NCI-H146 treated with DMSO at 0.1 percent for 48 hours (cell line): ENCODE results near the gene LAX1.
"Not testable (repeated sequence)": the region's sequence is repeated elsewhere in the genome, so short reads cannot be mapped to it uniquely, and the experiment has no call there.

Experiments
- DNase-seq: peaks from one replicate; lab custom pipeline; 2025; ENCODE audit not compliant: unreplicated experiment; lab: John Stamatoyannopoulos, UW

Gene LAX1

GRCh38 chr1:203765029-203765837, at the start of gene LAX1:
Gene LAX1, plus strand, starts transcription at chr1:203765183. Its CDS starts 383 bp downstream, at chr1:203765566.
- DNase-seq: no peak

GRCh38 chr1:203717120-203717519, 47.9 kb upstream of the LAX1 start:
- DNase-seq: no peak

DNA sequence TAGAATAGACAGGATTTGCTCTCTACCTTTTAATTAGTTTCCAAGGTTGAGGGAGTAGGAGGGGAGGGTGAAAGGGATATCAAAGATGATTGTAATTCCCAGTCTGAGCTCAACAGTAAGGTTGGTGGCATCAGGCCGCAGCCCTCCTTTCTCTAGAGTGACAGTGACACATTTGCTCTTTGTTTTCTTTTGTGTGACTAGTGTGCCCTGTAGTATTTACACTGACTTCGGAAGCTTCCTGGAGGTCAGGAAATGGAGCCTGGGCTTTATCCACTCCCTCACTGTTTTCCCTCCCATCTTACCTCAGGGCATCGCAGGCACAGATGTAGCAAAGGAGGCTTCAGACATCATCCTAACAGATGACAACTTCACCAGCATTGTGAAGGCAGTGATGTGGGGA, 44.7 kb upstream of the LAX1 start:
- peak; percentile 8 for DNase-seq

DNA sequence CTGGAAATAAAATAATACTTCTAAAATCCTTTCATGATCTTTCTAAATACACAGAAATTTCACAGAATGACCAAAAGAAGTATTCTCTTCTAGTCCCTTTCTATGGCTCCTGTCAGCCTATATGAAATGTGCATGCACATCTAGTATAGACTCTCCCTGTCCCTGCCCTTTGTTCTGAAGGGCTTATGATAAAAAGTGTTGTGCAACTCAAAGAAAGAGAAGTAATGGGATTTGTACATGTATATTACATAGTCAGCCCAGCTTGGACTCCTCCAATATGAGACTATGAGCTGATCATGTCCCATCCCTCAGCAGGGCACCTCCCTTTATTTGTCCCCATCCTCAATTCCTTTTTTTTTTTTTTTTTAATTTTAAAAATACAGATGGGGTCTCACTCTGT, 42.1 kb upstream of the LAX1 start:
- DNase-seq: no peak

DNA sequence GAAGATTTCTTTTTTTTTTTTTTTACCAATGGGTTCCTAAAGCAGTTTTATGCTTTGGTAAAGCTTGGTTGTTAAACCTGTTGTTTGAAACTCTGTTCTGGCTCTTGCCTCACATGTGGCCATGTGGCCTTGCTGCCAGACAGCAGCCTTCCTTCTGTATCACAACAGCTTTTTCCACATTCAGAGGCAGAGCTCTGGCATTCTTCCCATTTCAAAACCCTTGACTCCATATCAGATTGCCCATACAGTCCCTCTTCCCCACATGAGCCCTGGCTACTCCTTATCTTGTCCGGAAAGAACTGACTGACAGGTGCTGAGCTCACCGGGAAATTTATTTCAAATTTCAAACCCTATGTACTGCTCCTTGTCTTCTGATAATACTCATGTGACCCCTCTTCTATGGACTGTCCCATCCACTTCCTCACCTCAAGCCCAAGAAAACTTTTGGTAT, 38.5 kb upstream of the LAX1 start:
- no peak for DNase-seq

DNA sequence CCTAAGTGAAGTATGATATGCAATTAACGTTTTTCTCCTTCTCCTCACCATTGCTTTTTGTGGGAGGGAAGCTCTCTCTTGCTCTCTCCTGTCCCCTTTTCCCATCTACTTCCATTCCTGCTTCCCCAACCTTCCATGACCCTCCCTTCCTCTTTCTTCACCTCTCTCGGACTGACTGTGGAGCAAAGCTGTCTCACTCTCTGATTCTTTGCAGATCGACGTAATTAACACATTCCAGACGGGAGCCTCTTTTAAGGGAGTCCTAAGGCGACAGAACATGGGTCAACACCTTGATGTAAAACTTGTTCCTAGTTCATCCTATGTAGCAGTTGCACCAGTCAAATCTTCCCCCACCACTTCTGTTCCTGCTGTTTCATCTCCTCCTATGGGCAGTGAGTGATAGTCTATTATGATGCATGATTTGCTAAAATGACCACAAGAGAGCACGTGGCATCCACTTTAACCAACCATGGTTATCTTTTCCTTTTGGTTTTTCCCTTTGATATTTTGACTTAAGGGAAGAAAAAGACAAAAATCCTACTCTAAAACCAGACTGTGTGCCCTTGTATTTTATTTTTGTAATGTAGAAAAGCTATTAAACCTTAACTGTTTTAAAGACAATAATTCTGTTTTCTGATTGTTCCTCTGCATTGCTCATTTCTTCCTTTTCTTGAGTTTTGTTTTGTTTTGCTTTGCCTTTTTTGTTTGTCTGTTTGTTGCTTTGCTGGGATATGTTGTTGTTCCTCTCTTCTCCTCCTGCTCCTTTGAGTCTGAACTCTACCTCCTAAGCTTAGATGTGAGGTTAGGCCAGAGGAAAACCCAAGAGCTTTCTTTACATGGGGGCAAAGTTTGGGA, 31.7 kb upstream of the LAX1 start:
- no peak for DNase-seq

DNA sequence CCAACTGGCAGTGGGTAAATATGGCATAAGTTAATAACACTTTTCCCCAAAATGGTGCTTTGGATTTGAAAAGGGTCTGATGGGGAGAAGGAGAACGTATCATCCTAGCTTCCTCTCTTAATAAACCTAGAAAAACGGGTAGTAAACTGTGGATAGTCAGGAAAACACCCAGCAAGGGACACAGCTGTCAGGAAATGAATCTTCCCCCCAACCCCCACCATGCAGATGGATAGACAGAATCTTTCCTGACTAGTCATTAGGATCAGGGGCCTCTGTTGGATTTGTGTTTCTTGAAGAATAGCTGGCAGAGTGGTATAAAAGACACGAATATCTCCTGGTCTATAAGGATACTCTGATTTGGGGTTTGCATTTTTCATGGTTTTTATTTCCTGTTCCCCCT, 22.5 kb upstream of the LAX1 start:
- no peak for DNase-seq

DNA sequence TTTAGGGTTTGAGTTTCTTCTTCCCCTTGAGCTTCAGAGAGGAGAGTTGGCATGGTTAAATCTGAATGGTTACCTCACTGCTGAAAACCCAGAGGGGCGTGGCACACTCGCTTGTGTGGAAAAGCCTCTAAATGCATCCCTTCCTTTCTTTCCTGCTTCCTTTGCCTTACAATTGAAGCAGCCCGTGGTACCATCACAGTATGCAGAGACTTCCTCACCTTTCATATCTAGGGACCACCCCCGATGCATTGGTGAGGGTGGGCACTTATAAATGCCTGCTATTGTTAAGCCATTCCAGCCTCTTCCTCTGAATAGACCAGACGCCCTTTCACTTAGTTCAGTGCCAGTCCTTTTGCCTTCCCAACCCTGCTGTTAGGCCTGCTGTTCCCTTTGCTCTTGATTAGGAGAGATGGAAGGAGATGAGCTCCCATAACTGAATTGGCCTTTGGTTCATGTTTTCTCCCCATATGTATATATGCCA, 21.9 kb upstream of the LAX1 start:
- DNase-seq: no peak

GRCh38 chr1:203744075-203744972, 20.7 kb upstream of the LAX1 start:
- no peak for DNase-seq

- no peak for DNase-seq
Observed at GRCh38 chr1:203746281-203746680, 18.7 kb upstream of the LAX1 start.

GRCh38 chr1:203751051-203751450, 13.9 kb upstream of the LAX1 start:
- DNase-seq: no peak

- DNase-seq: not testable (repeated sequence)
Observed at GRCh38 chr1:203751618-203752361, 13.2 kb upstream of the LAX1 start.

DNA sequence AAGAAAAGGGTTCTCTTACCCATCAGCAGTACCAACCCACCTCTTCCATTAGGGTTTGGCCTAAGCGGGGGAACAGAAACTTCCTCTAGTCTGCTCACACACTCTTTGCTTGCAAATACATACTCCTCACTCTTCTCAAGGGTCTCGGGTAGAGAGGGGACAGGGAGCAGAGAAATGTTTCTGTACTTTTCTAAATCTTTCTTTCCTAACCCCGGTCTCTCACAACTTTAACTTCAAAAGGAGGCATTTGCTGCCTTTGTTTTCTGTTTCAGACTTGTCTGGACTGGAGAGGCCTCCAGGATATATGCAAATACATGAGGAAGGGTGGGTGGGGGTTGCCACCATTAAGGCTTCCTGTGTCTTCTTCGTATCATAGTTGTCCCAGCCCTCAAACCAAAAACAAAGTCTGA, 10.5 kb upstream of the LAX1 start:
- no peak for DNase-seq

DNA sequence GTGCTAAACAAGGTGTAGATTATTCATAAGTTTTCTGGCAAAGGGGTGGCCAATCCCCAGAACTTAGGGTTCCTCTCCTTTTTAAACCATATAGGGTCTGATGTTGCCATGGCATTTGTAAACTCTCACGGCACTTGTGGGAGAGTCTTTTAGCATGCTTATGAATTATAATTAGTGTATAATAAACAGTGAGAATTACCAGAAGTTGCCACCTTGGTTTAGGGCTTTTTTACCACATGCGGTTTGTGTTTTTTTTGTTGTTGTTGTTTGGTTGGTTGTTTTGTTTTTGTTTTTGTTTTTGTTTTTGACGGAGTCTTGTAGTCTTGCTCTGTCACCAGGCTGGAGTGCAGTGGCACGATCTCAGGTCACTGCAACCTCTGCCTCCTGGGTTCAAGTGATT, 8.9 kb upstream of the LAX1 start:
- no peak for DNase-seq

GRCh38 chr1:203758749-203759148, 6.2 kb upstream of the LAX1 start:
- not testable (repeated sequence) for DNase-seq

DNA sequence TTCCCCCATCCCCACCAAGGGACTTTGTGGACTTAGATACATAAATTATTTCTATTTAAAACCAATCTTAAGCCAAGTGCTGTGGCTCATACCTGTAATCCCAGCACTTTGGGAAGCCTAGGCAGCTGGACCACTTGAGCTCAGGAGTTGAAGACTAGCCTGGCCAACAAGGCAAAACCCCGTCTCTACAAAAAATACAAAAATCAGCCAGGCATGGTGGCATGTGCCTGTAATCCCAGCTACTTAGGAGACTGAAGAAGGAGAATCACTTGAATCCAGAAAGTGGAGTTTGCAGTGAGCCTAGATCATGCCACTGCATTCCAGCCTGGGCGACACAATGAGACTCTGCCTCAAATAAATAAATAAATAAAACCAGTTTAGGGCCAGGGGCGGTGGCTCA, 4.5 kb upstream of the LAX1 start:
- DNase-seq: no peak

DNA sequence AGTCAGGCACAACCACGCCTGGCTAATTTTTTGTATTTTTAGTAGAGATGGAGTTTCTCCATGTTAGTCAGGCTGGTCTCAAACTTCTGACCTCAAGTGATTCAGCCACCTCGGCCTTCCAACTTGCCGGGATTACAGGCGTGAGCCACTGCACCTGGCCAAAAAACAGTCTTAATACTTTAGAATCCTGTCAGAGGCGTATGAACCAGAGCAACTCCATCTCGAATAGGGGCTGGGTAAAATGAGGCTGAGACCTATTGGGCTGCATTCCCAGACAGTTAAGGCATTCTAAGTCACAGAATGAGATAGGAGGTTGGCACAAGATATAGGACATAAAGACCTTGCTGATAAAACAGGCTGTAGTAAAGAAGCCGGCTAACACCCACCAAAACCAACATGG, 3.0 kb upstream of the LAX1 start:
- DNase-seq: not testable (repeated sequence)

GRCh38 chr1:203763505-203763904, 1.5 kb upstream of the LAX1 start:
- no peak for DNase-seq

DNA sequence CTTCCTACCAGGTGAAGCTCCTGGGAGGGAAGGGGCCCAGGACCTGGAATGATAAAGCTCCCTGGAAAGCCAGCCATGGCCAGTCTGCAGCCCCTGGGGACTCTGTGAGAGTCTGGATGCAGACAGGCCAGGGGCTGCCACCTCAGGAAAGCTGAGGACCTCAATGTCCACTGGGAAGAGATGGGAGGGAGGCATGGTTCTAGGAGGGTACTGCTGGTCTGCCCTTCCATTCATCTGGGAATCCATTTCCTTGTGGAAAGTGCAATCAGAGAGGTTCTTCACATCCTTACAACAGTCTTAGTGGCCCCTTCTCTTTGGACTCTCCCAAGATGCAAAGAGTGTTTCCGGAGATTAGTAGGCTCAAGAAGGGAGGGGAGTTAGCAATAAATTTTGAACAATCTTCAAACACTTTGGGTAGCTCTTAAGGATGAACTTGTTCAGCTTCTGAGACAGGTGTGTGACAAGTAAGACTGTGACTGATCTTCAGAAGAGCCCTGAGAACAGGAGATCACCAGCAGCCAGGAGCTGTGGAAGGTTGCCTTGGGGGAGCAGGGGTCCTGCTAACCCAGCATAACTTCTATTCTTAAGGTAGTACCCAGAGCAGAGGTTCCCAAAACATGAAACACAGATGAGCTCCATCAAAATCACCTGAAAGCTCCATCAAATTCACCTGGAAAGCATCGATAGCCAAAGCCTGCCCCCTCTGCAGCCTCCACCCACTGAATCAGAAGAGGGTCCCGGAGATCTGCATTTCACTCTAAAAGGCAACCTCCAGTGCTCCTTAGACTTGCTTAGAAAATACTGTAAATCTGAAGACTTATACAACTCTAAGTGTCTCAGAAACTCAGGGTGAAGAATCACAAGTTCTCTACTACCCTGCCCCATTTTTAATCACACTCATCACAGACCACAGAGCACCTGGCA, 616 bp upstream of the LAX1 start:
- no peak for DNase-seq
